Stimulated activated effector memory CD8-positive, alpha-beta T cell treated with anti-CD3 and anti-CD28 coated beads, Interleukin-12 subunit alpha, Interleukin-12 subunit beta, amount 100 ng/mL, for 72 hours (primary cell): ENCODE results near the gene TAF10.
A peak's percentile ranks its signal among the peaks of the same experiment; 100 is the strongest.

Experiments
- ATAC-seq: fragments of 150-1000 bp; cut with Tn5 transposase; 2 replicates; pipeline ENCODE4 v1.10.0; 2021
- DNase-seq, 2 donors: peaks; one replicate each; pipeline ENCODE4 v3.0.0; 2021 to 2022; ENCODE audit warnings: low spot score in 2 of 2
- H3K27ac Mint-ChIP-seq: one replicate; pipeline ENCODE4 v1.8.0; 2022; ENCODE audit warnings: mild to moderate bottlenecking, mixed read lengths
- H3K36me3 Mint-ChIP-seq: one replicate; pipeline ENCODE4 v1.8.0; 2022; ENCODE audit warnings: mild to moderate bottlenecking, mixed read lengths
- H3K4me1 Mint-ChIP-seq: one replicate; pipeline ENCODE4 v1.8.0; 2022; ENCODE audit warnings: mixed read lengths
- H3K4me3 Mint-ChIP-seq: one replicate; pipeline ENCODE4 v1.8.0; 2022; ENCODE audit warnings: mild to moderate bottlenecking, mixed read lengths
- H3K9me3 Mint-ChIP-seq: one replicate; pipeline ENCODE4 v1.8.0; 2022; ENCODE audit warnings: mixed read lengths

The TAF10 gene

GRCh38 chr11:6621711-6622211 is 9.7 kb upstream of the TAF10 start:
- H3K27ac Mint-ChIP-seq, result peak overlapping the region; percentile 79

GRCh38 chr11:6620636-6621035 is 8.6 kb upstream of the TAF10 start:
- no peak overlapping the region for H3K27ac Mint-ChIP-seq
- H3K36me3 Mint-ChIP-seq, result no peaks in the 10 kb centered on the region
- no peak overlapping the region for H3K4me3 Mint-ChIP-seq
- ATAC-seq, result no peak
- no peaks in the 10 kb centered on the region for H3K9me3 Mint-ChIP-seq
- no peaks in the 10 kb centered on the region for H3K4me1 Mint-ChIP-seq
- DNase-seq, result no peak

More at GRCh38 chr11:6621711-6622211, 9.7 kb upstream of the TAF10 start:
- ATAC-seq, result no peak
- H3K4me1 Mint-ChIP-seq, result peaks cover 7% of the 10 kb centered on the region
- no peaks in the 10 kb centered on the region for H3K9me3 Mint-ChIP-seq
- H3K36me3 Mint-ChIP-seq, result no peaks in the 10 kb centered on the region
- no peak overlapping the region for H3K4me3 Mint-ChIP-seq
- DNase-seq, result no peak

GRCh38 chr11:6619004-6619745 is 7.2 kb upstream of the TAF10 start, which contains the start of gene TPP1:
Gene TPP1 (minus strand): TSS chr11:6619422. CDS start chr11:6619400, 22 bp downstream.
- Mint-ChIP-seq H3K9me3 (no peaks in the 10 kb centered on the region), H3K27ac (no peak within 1 kb of the TSS), H3K4me1 (no peaks in the 10 kb centered on the region), H3K36me3 (no peaks in the 10 kb centered on the region), H3K4me3 (no peak within 1 kb of the TSS)
- ATAC-seq (peak; percentile 95), DNase-seq (peak; percentile 82 to 97)

DNA sequence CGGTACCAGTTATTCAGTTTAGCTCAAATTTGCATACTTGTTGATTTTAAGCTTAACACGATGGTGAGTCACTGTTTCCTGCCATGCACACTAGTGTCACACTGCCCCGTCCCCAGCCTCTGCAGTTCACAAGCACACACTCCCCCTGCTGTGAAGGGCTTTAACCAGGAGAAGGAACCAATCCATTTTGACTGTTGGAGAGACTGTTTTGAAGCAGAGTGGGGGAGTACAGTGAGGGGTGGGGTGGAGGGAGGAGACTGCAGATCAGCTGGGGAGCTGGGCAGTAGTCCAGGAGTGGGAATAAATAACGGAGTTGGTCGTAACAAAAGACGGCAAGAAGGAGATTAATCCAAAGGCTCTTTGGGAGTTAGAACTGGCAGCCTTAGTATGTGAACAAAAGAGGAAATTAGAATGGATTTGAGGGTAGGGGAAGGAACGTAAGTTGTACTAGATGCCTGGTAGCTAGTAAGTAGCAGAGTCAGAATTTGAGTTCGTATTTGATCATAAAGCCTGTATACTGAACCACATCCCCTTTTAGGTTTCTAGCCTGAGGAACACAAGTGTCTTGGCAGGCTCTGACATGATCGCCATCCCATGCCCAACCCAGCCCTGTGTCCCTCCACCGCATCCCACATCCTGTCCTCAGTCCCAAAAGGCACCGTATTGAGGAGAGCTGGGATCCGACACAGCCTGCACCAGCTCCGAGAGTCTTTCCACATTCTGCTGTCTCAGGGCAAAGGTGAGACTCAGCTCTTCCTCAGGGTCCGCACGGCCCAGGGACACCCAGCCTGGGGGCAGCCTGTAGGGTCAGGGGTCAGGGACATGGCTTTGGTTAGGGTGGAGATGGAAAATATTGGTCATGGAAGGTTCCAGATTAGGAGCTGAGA is 6.3 kb upstream of the TAF10 start:
- no peaks in the 10 kb centered on the region for H3K36me3 Mint-ChIP-seq
- ATAC-seq (peak; percentile 73), DNase-seq (peak; percentile 23 to 70)
- no peaks in the 10 kb centered on the region for H3K4me1 Mint-ChIP-seq
- no peaks in the 10 kb centered on the region for H3K9me3 Mint-ChIP-seq
- no peak overlapping the region for H3K4me3 Mint-ChIP-seq
- H3K27ac Mint-ChIP-seq, result no peak overlapping the region

GRCh38 chr11:6617315-6617781 is 5.3 kb upstream of the TAF10 start:
- ATAC-seq, result no peak
- no peaks in the 10 kb centered on the region for H3K4me1 Mint-ChIP-seq
- DNase-seq, result no peak
- H3K36me3 Mint-ChIP-seq, result no peaks in the 10 kb centered on the region
- no peaks in the 10 kb centered on the region for H3K9me3 Mint-ChIP-seq
- no peak overlapping the region for H3K4me3 Mint-ChIP-seq
- H3K27ac Mint-ChIP-seq, result no peak overlapping the region

DNA sequence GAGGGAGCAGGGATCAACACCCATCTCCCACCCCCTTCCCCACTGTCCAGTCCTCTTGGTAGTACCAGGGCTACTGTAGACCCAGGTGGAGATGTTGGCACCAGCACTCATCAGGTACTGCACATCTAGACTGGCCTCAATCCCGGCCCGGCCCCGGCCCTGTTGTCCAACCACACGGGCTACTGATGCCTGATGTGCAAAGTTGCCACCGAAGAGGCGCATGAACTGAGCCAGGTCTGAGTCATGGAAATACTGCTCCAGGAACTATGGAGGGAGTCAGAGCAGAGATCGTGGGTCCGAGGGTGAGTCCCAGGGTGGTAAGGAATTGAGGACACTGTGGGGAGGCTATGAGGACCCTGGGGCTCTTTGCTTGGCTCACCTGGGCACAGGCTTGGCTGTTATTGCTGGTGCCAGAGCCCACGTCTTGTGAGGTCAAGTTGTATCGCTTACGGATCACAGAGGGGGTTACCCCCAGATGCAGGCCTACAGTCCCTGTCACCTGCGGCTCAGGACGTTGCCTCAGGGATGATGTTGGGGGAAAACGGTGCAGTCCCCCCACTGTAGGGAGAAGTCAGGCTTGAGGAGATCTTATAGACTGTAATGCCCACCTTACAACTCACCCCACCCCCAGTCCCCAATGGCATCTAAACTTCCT is 4.7 kb upstream of the TAF10 start:
- ATAC-seq (no peak), DNase-seq (no peak)
- no peak overlapping the region for H3K27ac Mint-ChIP-seq
- no peak overlapping the region for H3K4me3 Mint-ChIP-seq
- H3K9me3 Mint-ChIP-seq, result no peaks in the 10 kb centered on the region
- no peaks in the 10 kb centered on the region for H3K36me3 Mint-ChIP-seq
- H3K4me1 Mint-ChIP-seq, result no peaks in the 10 kb centered on the region

DNA sequence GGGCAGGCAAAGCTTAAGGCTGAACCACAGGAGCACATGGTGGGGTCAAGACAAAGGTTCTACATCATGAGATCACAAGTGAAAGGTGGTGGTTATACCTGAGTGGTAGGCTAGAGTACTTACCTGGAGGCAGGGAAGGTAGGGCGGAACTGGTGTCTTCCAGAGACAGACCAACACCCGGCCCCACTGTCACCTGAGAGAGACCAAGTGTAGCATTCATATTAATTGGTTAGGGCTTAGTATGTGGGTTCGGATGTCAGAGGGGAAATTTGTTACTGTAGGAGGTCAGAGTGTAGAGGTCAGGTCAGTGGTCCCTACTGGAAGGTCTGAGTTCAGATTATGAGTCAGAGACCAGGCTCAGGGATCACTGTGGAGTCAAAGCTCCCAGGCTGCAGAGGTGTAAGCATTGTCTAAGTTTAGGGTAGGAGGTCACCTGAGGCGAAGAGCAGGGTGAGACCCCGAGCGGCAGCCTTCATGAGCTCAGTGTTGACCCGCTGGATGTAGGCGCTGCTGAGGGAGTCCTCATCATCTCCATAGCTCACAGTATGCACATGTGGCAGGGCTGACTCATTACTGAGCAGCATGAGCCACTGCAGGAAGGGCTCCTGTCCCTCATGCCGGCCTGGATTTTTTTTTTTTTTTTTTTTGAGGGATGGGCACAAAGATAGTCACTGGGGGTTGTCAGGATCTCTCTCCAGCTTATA is 4.0 kb upstream of the TAF10 start:
- no peak for DNase-seq
- no peak for ATAC-seq
- Mint-ChIP-seq H3K4me3 (peak overlapping the region; percentile 7), H3K4me1 (peaks cover 5% of the 10 kb centered on the region), H3K9me3 (no peaks in the 10 kb centered on the region), H3K36me3 (peaks cover 6% of the 10 kb centered on the region), H3K27ac (no peak overlapping the region)

DNA sequence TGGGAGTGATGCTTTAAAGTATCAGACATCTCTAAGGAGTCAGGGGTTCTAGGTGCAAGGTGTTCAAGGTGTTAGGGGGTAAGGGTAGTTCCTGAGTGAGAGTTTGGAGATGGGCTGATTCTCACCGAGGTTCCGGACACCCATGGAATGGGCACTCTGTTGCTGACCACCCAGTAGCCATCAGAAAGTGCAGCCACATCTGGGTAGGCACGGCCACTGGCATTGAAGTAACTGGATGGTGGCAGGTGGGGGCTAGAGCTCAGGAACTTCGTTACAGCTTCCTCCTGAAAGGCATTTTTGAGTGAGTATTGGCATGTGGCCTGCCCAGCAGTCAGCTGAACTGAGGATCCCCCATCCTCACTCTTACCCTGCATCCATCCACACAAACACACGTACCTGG is 3.0 kb upstream of the TAF10 start:
- Mint-ChIP-seq H3K9me3 (no peaks in the 10 kb centered on the region), H3K27ac (no peak overlapping the region), H3K4me1 (peaks cover 15% of the 10 kb centered on the region), H3K4me3 (no peak overlapping the region), H3K36me3 (peaks cover 16% of the 10 kb centered on the region)
- DNase-seq (no peak), ATAC-seq (no peak)

GRCh38 chr11:6614446-6614845 is 2.4 kb upstream of the TAF10 start:
- Mint-ChIP-seq H3K9me3 (no peaks in the 10 kb centered on the region), H3K4me1 (peaks cover 21% of the 10 kb centered on the region), H3K27ac (no peak overlapping the region), H3K4me3 (no peak overlapping the region), H3K36me3 (peaks cover 22% of the 10 kb centered on the region)
- ATAC-seq (no peak), DNase-seq (no peak)

DNA sequence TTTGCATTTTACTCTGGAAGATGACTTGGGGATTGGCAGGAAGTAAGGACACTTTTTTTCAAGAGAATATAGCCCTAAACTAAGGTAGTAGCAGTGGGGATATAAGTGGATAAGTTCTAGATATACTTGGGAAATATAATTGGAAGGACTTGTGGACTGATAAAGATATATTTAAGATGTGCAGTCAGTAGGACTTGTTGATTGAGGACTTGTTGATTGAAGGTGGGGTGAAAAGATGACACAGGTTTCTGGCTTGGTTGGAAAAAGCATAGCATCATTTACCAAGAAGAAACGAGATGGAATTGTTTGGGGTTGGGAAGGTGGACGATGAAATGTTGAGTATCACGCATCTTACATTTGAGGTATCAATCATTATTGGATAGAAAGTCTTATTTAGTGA is 1.5 kb upstream of the TAF10 start:
- Mint-ChIP-seq H3K27ac (no peak overlapping the region), H3K4me3 (no peak overlapping the region)

GRCh38 chr11:6611963-6612212 is 128 bp downstream of the TAF10 start:
- Mint-ChIP-seq H3K4me1 (peaks cover 39% of the 10 kb centered on the region), H3K27ac (no peak overlapping the region), H3K9me3 (no peaks in the 10 kb centered on the region), H3K4me3 (no peak overlapping the region), H3K36me3 (peaks cover 45% of the 10 kb centered on the region)
- DNase-seq (peak in 1 of 2 donors; percentile 23), ATAC-seq (no peak)

More for the DNA sequence above, 1.5 kb upstream of the TAF10 start:
- no peak for ATAC-seq
- H3K9me3 Mint-ChIP-seq, result no peaks in the 10 kb centered on the region
- peaks cover 32% of the 10 kb centered on the region for H3K36me3 Mint-ChIP-seq
- no peak for DNase-seq
- peaks cover 30% of the 10 kb centered on the region for H3K4me1 Mint-ChIP-seq

GRCh38 chr11:6611092-6611962 is 689 bp downstream of the TAF10 start:
- no peak overlapping the region for H3K27ac Mint-ChIP-seq
- no peaks in the 10 kb centered on the region for H3K9me3 Mint-ChIP-seq
- DNase-seq (no peak), ATAC-seq (peak; percentile 2)
- H3K36me3 Mint-ChIP-seq, result peaks cover 45% of the 10 kb centered on the region
- H3K4me1 Mint-ChIP-seq, result peaks cover 45% of the 10 kb centered on the region
- H3K4me3 Mint-ChIP-seq, result no peak overlapping the region

GRCh38 chr11:6610591-6610990 is 1.4 kb downstream of the TAF10 start:
- H3K27ac Mint-ChIP-seq, result no peak overlapping the region
- H3K9me3 Mint-ChIP-seq, result no peaks in the 10 kb centered on the region
- H3K36me3 Mint-ChIP-seq, result peaks cover 52% of the 10 kb centered on the region
- no peak for ATAC-seq
- H3K4me3 Mint-ChIP-seq, result no peak overlapping the region
- peaks cover 51% of the 10 kb centered on the region for H3K4me1 Mint-ChIP-seq
- DNase-seq, result no peak

DNA sequence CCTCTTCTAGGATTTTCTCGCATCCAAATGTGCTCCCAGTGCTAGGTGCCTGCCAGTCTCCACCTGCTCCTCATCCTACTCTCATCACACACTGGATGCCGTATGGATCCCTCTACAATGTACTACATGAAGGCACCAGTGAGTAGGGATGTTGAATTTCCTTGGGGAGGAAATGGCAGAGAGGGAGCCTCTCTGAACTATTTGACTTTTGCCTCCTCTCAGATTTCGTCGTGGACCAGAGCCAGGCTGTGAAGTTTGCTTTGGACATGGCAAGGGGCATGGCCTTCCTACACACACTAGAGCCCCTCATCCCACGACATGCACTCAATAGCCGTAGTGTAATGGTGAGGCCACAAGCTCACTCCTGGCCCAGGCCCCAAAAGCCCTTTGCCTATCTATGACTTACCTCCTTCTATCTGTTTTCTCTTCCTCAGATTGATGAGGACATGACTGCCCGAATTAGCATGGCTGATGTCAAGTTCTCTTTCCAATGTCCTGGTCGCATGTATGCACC is 2.5 kb downstream of the TAF10 start:
- DNase-seq, result no peak
- H3K4me1 Mint-ChIP-seq, result peaks cover 51% of the 10 kb centered on the region
- no peak overlapping the region for H3K4me3 Mint-ChIP-seq
- ATAC-seq, result no peak
- H3K36me3 Mint-ChIP-seq, result peaks cover 52% of the 10 kb centered on the region
- H3K27ac Mint-ChIP-seq, result peak overlapping the region; percentile 41
- H3K9me3 Mint-ChIP-seq, result no peaks in the 10 kb centered on the region
